H54 (cell line): ENCODE measurements around the gene SNRPF.
"Not testable (repeated sequence)": the region's sequence is repeated elsewhere in the genome, so short reads cannot be mapped to it uniquely, and the experiment has no call there.

Experiments used
- DNase-seq: peaks from one replicate; pipeline ENCODE4 v3.0.0; 2011; ENCODE audit warnings: low spot score, mixed read lengths; ENCODE audit not compliant: insufficient read length
- FAIRE-seq: peaks from 3 replicates; lab custom pipeline; 2011; peaks lifted over from hg19 to GRCh38; lab: Jason Lieb, UNC
- POLR2A ChIP-seq: IDR thresholded peaks from 2 replicates; pipeline ENCODE4 v1.6.1; 2011; ENCODE audit warnings: low read depth, mild to moderate bottlenecking, low read length

Gene SNRPF

GRCh38 chr12:95838125-95838524 lies 20.6 kb upstream of the SNRPF start:
- no peak for DNase-seq
- peak; percentile 77 for FAIRE-seq
- TF ChIP-seq POLR2A = no peak

GRCh38 chr12:95842426-95842825 lies 16.3 kb upstream of the SNRPF start:
- FAIRE-seq, DNase-seq: not testable (repeated sequence)

- no peak for DNase-seq
- TF ChIP-seq POLR2A = no peak
These were observed 10.0 kb upstream of the SNRPF start for GRCh38 chr12:95848575-95849388.

GRCh38 chr12:95851606-95852005 lies 7.1 kb upstream of the SNRPF start:
- DNase-seq = no peak
- TF ChIP-seq POLR2A = no peak
- FAIRE-seq = no peak

More at GRCh38 chr12:95848575-95849388, 10.0 kb upstream of the SNRPF start:
- FAIRE-seq = peak; percentile 85

GRCh38 chr12:95852133-95852532 lies 6.6 kb upstream of the SNRPF start:
- DNase-seq (no peak), FAIRE-seq (no peak)
- TF ChIP-seq POLR2A = no peak

GRCh38 chr12:95857156-95857555 lies 1.6 kb upstream of the SNRPF start:
- TF ChIP-seq POLR2A = no peak
- DNase-seq = no peak
- no peak for FAIRE-seq

- DNase-seq = no peak
- TF ChIP-seq POLR2A = no peak
- FAIRE-seq = no peak
These were observed 953 bp upstream of the SNRPF start for GRCh38 chr12:95857799-95858198.

- FAIRE-seq (peak; percentile 53), DNase-seq (no peak)
- no peak for TF ChIP-seq POLR2A
These were observed 628 bp downstream of the SNRPF start for GRCh38 chr12:95859344-95859816.

GRCh38 chr12:95859947-95860850 lies 1.4 kb downstream of the SNRPF start:
- FAIRE-seq (peak; percentile 60), DNase-seq (no peak)
- no peak for TF ChIP-seq POLR2A

- FAIRE-seq (no peak), DNase-seq (no peak)
- no peak for TF ChIP-seq POLR2A
These were observed 3.3 kb downstream of the SNRPF start for GRCh38 chr12:95862038-95862437.

GRCh38 chr12:95863337-95863736 lies 4.6 kb downstream of the SNRPF start:
- DNase-seq = no peak
- peak; percentile 6 for FAIRE-seq
- no peak for TF ChIP-seq POLR2A

- DNase-seq (no peak), FAIRE-seq (no peak)
- no peak for TF ChIP-seq POLR2A
These were observed 12.1 kb downstream of the SNRPF start for GRCh38 chr12:95870897-95871296.

GRCh38 chr12:95874452-95874851 lies 15.7 kb downstream of the SNRPF start:
- DNase-seq (no peak), FAIRE-seq (no peak)
- no peak for TF ChIP-seq POLR2A

- FAIRE-seq (peak; percentile 61), DNase-seq (no peak)
- no peak for TF ChIP-seq POLR2A
These were observed 18.9 kb downstream of the SNRPF start for GRCh38 chr12:95877622-95878021.

- DNase-seq = no peak
- FAIRE-seq = no peak
- no peak for TF ChIP-seq POLR2A
These were observed 22.1 kb downstream of the SNRPF start for GRCh38 chr12:95880895-95881294.
